WTC11 (cell line): ENCODE results near the gene PRDM15. TPM values are rescaled to one million over a fixed set of nuclear protein-coding genes. Genes with fewer than 3 reads are reported as not detected.

ENCODE experiments used
- ATAC-seq: fragments of 200-7000 bp; cut with Tn5 transposase; 2 replicates; pipeline ENCODE4 v1.10.0; 2021; ENCODE audit warnings: mild to moderate bottlenecking, moderate library complexity
- CTCF ChIA-PET: fragments of 300-600 bp; sonication (Branson Sonifier 250); formaldehyde crosslinking; loops from one replicate; lab custom pipeline; 2021; ENCODE audit warnings: antibody characterized with exemption; lab: Charles Lee
- POLR2A ChIA-PET: fragments of 350-600 bp; sonication (Branson Sonifier 250); formaldehyde crosslinking; loops from one replicate; lab custom pipeline; 2021; ENCODE audit warnings: antibody characterized with exemption; lab: Charles Lee
- DNase-seq: peaks from one replicate; pipeline ENCODE4 v3.0.0; 2021; ENCODE audit warnings: low spot score
- H3K27ac Mint-ChIP-seq: 2 replicates; pipeline ENCODE4 v1.8.0; 2021; ENCODE audit warnings: mixed read lengths
- H3K27me3 Mint-ChIP-seq: 2 replicates; pipeline ENCODE4 v1.8.0; 2021; ENCODE audit warnings: low read depth, mild to moderate bottlenecking, moderate library complexity, mixed read lengths
- H3K36me3 Mint-ChIP-seq: 2 replicates; pipeline ENCODE4 v1.8.0; 2021; ENCODE audit warnings: mixed read lengths
- H3K4me1 Mint-ChIP-seq: 2 replicates; pipeline ENCODE4 v1.8.0; 2022; ENCODE audit warnings: mixed read lengths
- H3K4me3 Mint-ChIP-seq: 2 replicates; pipeline ENCODE4 v1.8.0; 2021; ENCODE audit warnings: mild to moderate bottlenecking, moderate library complexity, mixed read lengths
- H3K9me3 Mint-ChIP-seq: 2 replicates; pipeline ENCODE4 v1.8.0; 2021; ENCODE audit warnings: mixed read lengths
- ATF6 ChIP-seq: sonication (generic); formaldehyde crosslinking; IDR thresholded peaks from 2 replicates; pipeline ENCODE4 v1.8.1; 2023; ENCODE audit warnings: mild to moderate bottlenecking, missing genetic modification reagents
- CBFB ChIP-seq: sonication (generic); formaldehyde crosslinking; IDR thresholded peaks from 2 replicates; pipeline ENCODE4 v1.8.1; 2022; ENCODE audit warnings: mild to moderate bottlenecking, low read depth, missing genetic modification reagents
- ELF4 ChIP-seq: sonication (generic); formaldehyde crosslinking; IDR thresholded peaks from 2 replicates; pipeline ENCODE4 v1.8.1; 2022; ENCODE audit warnings: low read depth, mild to moderate bottlenecking, moderate library complexity, missing genetic modification reagents
- ERG ChIP-seq: fragments of 250-450 bp; sonication (Bioruptor Pico); IDR thresholded peaks from 2 replicates; pipeline ENCODE4 v1.8.0; 2021; ENCODE audit warnings: mild to moderate bottlenecking
- FOXK1 ChIP-seq: sonication (generic); formaldehyde crosslinking; IDR thresholded peaks from 2 replicates; pipeline ENCODE4 v1.8.0; 2022; ENCODE audit warnings: mild to moderate bottlenecking, moderate library complexity, missing genetic modification reagents
- FOXP1 ChIP-seq: sonication (generic); formaldehyde crosslinking; IDR thresholded peaks from 2 replicates; pipeline ENCODE4 v1.8.0; 2022; ENCODE audit warnings: missing genetic modification reagents, mild to moderate bottlenecking, moderate library complexity, borderline replicate concordance
- IRF2 ChIP-seq: sonication (generic); formaldehyde crosslinking; IDR thresholded peaks from 2 replicates; pipeline ENCODE4 v1.8.0; 2022; ENCODE audit warnings: low read depth, missing genetic modification reagents, borderline replicate concordance
- PRDM15 ChIP-seq: sonication (generic); formaldehyde crosslinking; IDR thresholded peaks from 2 replicates; pipeline ENCODE4 v1.8.0; 2022; ENCODE audit warnings: missing genetic modification reagents
- SMAD3 ChIP-seq: sonication (generic); formaldehyde crosslinking; IDR thresholded peaks from 2 replicates; pipeline ENCODE4 v1.8.0; 2022; ENCODE audit warnings: missing genetic modification reagents, mild to moderate bottlenecking, borderline replicate concordance
- TEAD4 ChIP-seq: sonication (generic); formaldehyde crosslinking; IDR thresholded peaks from 2 replicates; pipeline ENCODE4 v1.8.0; 2022; ENCODE audit warnings: mild to moderate bottlenecking, missing genetic modification reagents
- ZNF138 ChIP-seq: sonication (generic); formaldehyde crosslinking; conservative IDR thresholded peaks from 2 replicates; pipeline ENCODE4 v1.8.1; 2022; ENCODE audit warnings: mild to moderate bottlenecking, moderate library complexity, missing genetic modification reagents
- ZNF219 ChIP-seq: sonication (generic); formaldehyde crosslinking; IDR thresholded peaks from 2 replicates; pipeline ENCODE4 v1.8.0; 2023; ENCODE audit warnings: missing genetic modification reagents, mild to moderate bottlenecking, borderline replicate concordance
- ZNF281 ChIP-seq: sonication (generic); formaldehyde crosslinking; IDR thresholded peaks from 2 replicates; pipeline ENCODE4 v1.8.0; 2023; ENCODE audit warnings: mild to moderate bottlenecking, missing genetic modification reagents
- total RNA-seq: library from RNA; stranded (reverse); gene quantifications from 3 replicates; pipeline ENCODE4 v1.2.3, GENCODE V29; 2021

Gene PRDM15
- total RNA-seq, 1 experiment from 2014 or later = 12.9 TPM

- ATAC-seq (no peak), DNase-seq (no peak)
- no peaks in the 10 kb centered on the region for H3K27me3 Mint-ChIP-seq
- H3K27ac Mint-ChIP-seq = no peak overlapping the region
- ChIA-PET CTCF (interaction anchor here (1.4 to 2.3 kb wide), 2 partner anchors 32 to 171 kb away, joined by 3 to 6 read pairs; no protein-coding TSS in a partner anchor), POLR2A (no interaction called here)
- peaks cover 2% of the 10 kb centered on the region for H3K4me1 Mint-ChIP-seq
- no peak overlapping the region for H3K4me3 Mint-ChIP-seq
- no peaks in the 10 kb centered on the region for H3K36me3 Mint-ChIP-seq
- H3K9me3 Mint-ChIP-seq = no peaks in the 10 kb centered on the region
- TF ChIP-seq FOXK1 (CRISPR knock-in tag) (no peak), ATF6 (CRISPR knock-in tag) (no peak), ZNF219 (CRISPR knock-in tag) (no peak), IRF2 (no peak), CBFB (CRISPR knock-in tag) (no peak), FOXP1 (no peak), ELF4 (CRISPR knock-in tag) (no peak), SMAD3 (no peak)
Measured at GRCh38 chr21:41784456-41785102, 94.6 kb downstream of the PRDM15 start.

- CTCF ChIA-PET = interaction anchor here (0.7 to 2.3 kb wide), 2 partner anchors 170 to 172 kb away, joined by 3 to 6 read pairs; no protein-coding TSS in a partner anchor
- Mint-ChIP-seq H3K27me3 (no peaks in the 10 kb centered on the region), H3K4me1 (peaks cover 10% of the 10 kb centered on the region), H3K9me3 (no peaks in the 10 kb centered on the region), H3K36me3 (no peaks in the 10 kb centered on the region), H3K27ac (no peak overlapping the region), H3K4me3 (no peak overlapping the region)
- ATAC-seq (no peak), DNase-seq (no peak)
- POLR2A ChIA-PET = no interaction called here
- TF ChIP-seq TEAD4 (no peak), CBFB (CRISPR knock-in tag) (no peak), ZNF138 (no peak), ZNF281 (no peak), PRDM15 (CRISPR knock-in tag) (no peak), ERG (CRISPR knock-in tag) (no peak), SMAD3 (no peak)
Measured at GRCh38 chr21:41783476-41784180, 95.5 kb downstream of the PRDM15 start.
